ENCODE measurements around the gene TRAT1.
A peak's percentile ranks its signal among the peaks of the same experiment; 100 is the strongest.

- TF ChIP-seq CTCF (IDR thresholded peaks at IDR 0.05; ENCODE audit: borderline replicate concordance, extremely low read depth, low read length, poor library complexity, severe bottlenecking) (peak; percentile 81), EZH2 (IDR thresholded peaks at IDR 0.05; ENCODE audit: borderline replicate concordance, low read depth, low read length, severe bottlenecking) (no peak)
These were observed 4.2 kb upstream of the TRAT1 start for GRCh38 chr3:108818404-108818803.

Measured in DND-41 (cell line).